Kasumi-1 (cell line): ENCODE data around the gene ANKS1A.

Source experiments
- DNase-seq, 2 experiments: peaks; one replicate each; lab custom pipeline; 2025; lab: John Stamatoyannopoulos, UW

The ANKS1A gene

GRCh38 chr6:35024551-35025054 lies 135.5 kb downstream of the ANKS1A start:
- no peak for DNase-seq

GRCh38 chr6:35025232-35026188 lies 136.5 kb downstream of the ANKS1A start:
- DNase-seq: peak; percentile 18

GRCh38 chr6:35026434-35027222 lies 137.6 kb downstream of the ANKS1A start:
- no peak for DNase-seq

- DNase-seq: no peak
These were observed 138.8 kb downstream of the ANKS1A start for GRCh38 chr6:35027807-35028206.

GRCh38 chr6:35028781-35029769 lies 140.0 kb downstream of the ANKS1A start:
- DNase-seq: no peak

- DNase-seq: no peak
These were observed 141.0 kb downstream of the ANKS1A start for GRCh38 chr6:35030099-35030498.

GRCh38 chr6:35031611-35032529 lies 142.8 kb downstream of the ANKS1A start:
- no peak for DNase-seq

GRCh38 chr6:35033683-35034082 lies 144.6 kb downstream of the ANKS1A start:
- DNase-seq: no peak

- DNase-seq: no peak
These were observed 145.5 kb downstream of the ANKS1A start for GRCh38 chr6:35034411-35035191.

GRCh38 chr6:35035481-35036030 lies 146.5 kb downstream of the ANKS1A start:
- no peak for DNase-seq

- no peak for DNase-seq
These were observed 147.2 kb downstream of the ANKS1A start for GRCh38 chr6:35036059-35036827.

GRCh38 chr6:35036828-35037663 lies 148.0 kb downstream of the ANKS1A start:
- no peak for DNase-seq

- no peak for DNase-seq
These were observed 148.6 kb downstream of the ANKS1A start for GRCh38 chr6:35037664-35038038.

- no peak for DNase-seq
These were observed 149.0 kb downstream of the ANKS1A start for GRCh38 chr6:35038076-35038475.

- no peak for DNase-seq
These were observed 151.3 kb downstream of the ANKS1A start for GRCh38 chr6:35040398-35040797.

GRCh38 chr6:35041086-35041861 lies 152.2 kb downstream of the ANKS1A start:
- DNase-seq: no peak
